ENCODE results near the gene BMP3. TPM values are rescaled to one million over a fixed set of nuclear protein-coding genes. Genes with fewer than 3 reads are reported as not detected.

The BMP3 gene
- total and polyA plus RNA-seq, 2 of the 8 experiments (the other 6 are each of a cell fraction or from before 2014, with no cell fraction given): 0.02 TPM; not detected in 1

- H3K23me2 ChIP-seq (ENCODE audit: low read depth, low read length): peaks cover 20% of the 10 kb centered on the region; the same call in 1 of the 2 replicates
- no peaks in the 10 kb centered on the region for H3K9me3 ChIP-seq (ENCODE audit: insufficient read depth in 2 of 2, low read depth in 1 of 2, low read length in 1 of 2)
- H4K8ac ChIP-seq (ENCODE audit: extremely low read depth, insufficient read depth, low read length): peak overlapping the region; percentile 57
- DNase-seq (ENCODE audit: low read depth in 1 of 2, low spot score in 2 of 2): peak in 1 of 2 experiments; percentile 73
- peaks cover 0 to 6% (median 2%) of the 10 kb centered on the region in 4 experiments; a peak in 4 of 7 replicates for H3K4me1 ChIP-seq (replicated peaks in 1 of 4; ENCODE audit: control insufficient read depth in 3 of 4, insufficient read depth in 4 of 4, low read length in 3 of 4)
- no peak overlapping the region for H3K27ac ChIP-seq (ENCODE audit: low read depth, low read length)
- no peak overlapping the region for H2BK120ac ChIP-seq (replicated peaks; ENCODE audit: low read depth, low read length)
- H3K18ac ChIP-seq (ENCODE audit: extremely low read depth, low read length): no peak overlapping the region
- ChIA-PET CTCF (ENCODE audit: partially characterized antibody) (interaction anchor here (0.5 to 6.6 kb wide), 10 partner anchors 8 to 845 kb away, joined by 3 to 48 read pairs (median 6); no protein-coding TSS in a partner anchor), POLR2A (ENCODE audit: partially characterized antibody) (no interaction called here)
- peak overlapping the region; percentile 31 to 77 (median 63) for H3K4me3 ChIP-seq (ENCODE audit: extremely low read depth in 1 of 4, insufficient read depth in 2 of 4, low read depth in 3 of 4, low read length in 4 of 4)
- peaks cover 5 to 41% (median 31%) of the 10 kb centered on the region in 4 experiments for H3K27me3 ChIP-seq (replicated peaks in 1 of 4; ENCODE audit: control insufficient read depth in 3 of 4, extremely low read depth in 1 of 4, insufficient read depth in 3 of 4, low read length in 3 of 4)
- H3K4ac ChIP-seq (replicated peaks; ENCODE audit: insufficient read length, low read depth, low read length): no peak overlapping the region
- H2AFZ ChIP-seq (ENCODE audit: low read length): peak overlapping the region; percentile 48; the same call in 1 of the 2 replicates
- H2BK5ac ChIP-seq (ENCODE audit: low read depth, low read length): no peak overlapping the region
- no peak overlapping the region for H4K91ac ChIP-seq (replicated peaks; ENCODE audit: insufficient read length, low read length)
- H3K56ac ChIP-seq (replicated peaks; ENCODE audit: insufficient read length, low read depth, low read length): no peak overlapping the region
- no peak overlapping the region for H2BK12ac ChIP-seq (ENCODE audit: low read depth, low read length)
- H4K20me1 ChIP-seq (replicated peaks in 1 of 2; ENCODE audit: control insufficient read depth in 1 of 2, insufficient read depth in 2 of 2, low read length in 2 of 2): no peaks in the 10 kb centered on the region
- peak overlapping the region; percentile 94 to 100 for H3K4me2 ChIP-seq (ENCODE audit: insufficient read depth in 1 of 2, low read depth in 2 of 2, low read length in 2 of 2)
- H3K9ac ChIP-seq (replicated peaks in 1 of 4; ENCODE audit: extremely low read depth in 1 of 4, low read depth in 3 of 4, low read length in 3 of 4): no peak overlapping the region
- no peak overlapping the region for H4K5ac ChIP-seq (ENCODE audit: insufficient read length, low read depth, low read length)
- H3K23ac ChIP-seq (ENCODE audit: insufficient read length): no peak overlapping the region
- H3K79me1 ChIP-seq (ENCODE audit: low read depth, low read length): no peaks in the 10 kb centered on the region
- no peaks in the 10 kb centered on the region for H3K36me3 ChIP-seq (ENCODE audit: control insufficient read depth in 2 of 4, insufficient read depth in 4 of 4, low read length in 3 of 4)
- H3K79me2 ChIP-seq (ENCODE audit: control insufficient read depth in 1 of 2, insufficient read depth in 2 of 2, low read length in 2 of 2): no peaks in the 10 kb centered on the region
- H3K14ac ChIP-seq (ENCODE audit: insufficient read length): no peak overlapping the region
- FAIRE-seq: no peak
- H2BK15ac ChIP-seq (ENCODE audit: low read length): no peak overlapping the region
- no peak overlapping the region for H2AK5ac ChIP-seq (ENCODE audit: low read depth, low read length)
- 1% methylated on average over 66 of the region's 77 CpGs; no CpG with 5 or more reads in 1 of the 2 experiments for WGBS, 2 experiments (ENCODE audit: extremely low coverage in 1 of 2, insufficient coverage in 1 of 2, insufficient read length in 1 of 2, insufficient replicate concordance in 2 of 2, low coverage in 1 of 2, low lambda C conversion rate in 2 of 2, missing lambda C conversion rate in 1 of 2)
- no peak overlapping the region for H2BK20ac ChIP-seq (ENCODE audit: low read length)
- TF ChIP-seq CREB1 (IDR thresholded peaks at IDR 0.05) (no peak), SUZ12 (IDR thresholded peaks at IDR 0.05; ENCODE audit: low read length) (peak; percentile 90), MAX (IDR thresholded peaks at IDR 0.05) (peak; percentile 43), CHD2 (IDR thresholded peaks at IDR 0.05; ENCODE audit: low read length) (no peak), EZH2 (IDR thresholded peaks at IDR 0.05; ENCODE audit: low read depth, low read length, severe bottlenecking) (peak; percentile 83), CTBP2 (IDR thresholded peaks at IDR 0.05; ENCODE audit: borderline replicate concordance, insufficient read depth, insufficient read length, low read length) (peak; percentile 14), KDM4A (IDR thresholded peaks at IDR 0.05; ENCODE audit: low read depth, low read length, severe bottlenecking) (peak; percentile 95), RBBP5 (IDR thresholded peaks at IDR 0.05; ENCODE audit: borderline replicate concordance, low read depth, low read length) (peak; percentile 22; the same call in 1 of the 2 replicates), E2F6 (IDR thresholded peaks at IDR 0.05) (peak; percentile 85), TBP (IDR thresholded peaks at IDR 0.05; ENCODE audit: low read depth, low read length) (no peak)
Measured at GRCh38 chr4:81030981-81031791, 678 bp downstream of the BMP3 start.
